ENCODE results near the gene ST8SIA5. TPM values are rescaled to one million over a fixed set of nuclear protein-coding genes. Genes with fewer than 3 reads are reported as not detected.

ST8SIA5 gene
- polyA plus RNA-seq, 1 donor from 2014 or later = 0.93 TPM

DNA sequence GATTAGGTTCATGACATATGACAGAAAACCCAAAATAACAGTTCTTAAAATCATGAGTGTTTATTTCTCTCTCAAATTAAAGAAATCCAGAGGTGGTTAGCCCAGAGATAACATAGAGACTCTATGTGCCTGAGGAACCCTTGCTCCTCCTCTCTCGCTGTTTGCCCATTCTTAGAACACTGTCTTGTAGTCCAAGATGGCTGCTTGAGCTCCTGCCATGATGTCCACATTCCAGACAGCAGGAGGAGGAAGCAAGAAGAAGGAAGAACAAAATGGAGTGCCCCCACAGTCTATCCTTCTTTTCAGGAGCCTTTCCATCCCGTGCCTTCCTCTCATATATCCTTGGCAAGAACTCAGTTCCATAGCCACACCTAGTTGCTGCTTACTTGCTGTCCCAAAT, 13.9 kb upstream of the ST8SIA5 start:
- H3K27me3 ChIP-seq (ENCODE audit: insufficient read depth, low read depth, low read length) = no peaks in the 10 kb centered on the region
- H3F3A ChIP-seq (ENCODE audit: insufficient read depth, low read length, poor library complexity, severe bottlenecking) = no peaks in the 10 kb centered on the region
- H4K20me1 ChIP-seq (ENCODE audit: insufficient read depth) = no peaks in the 10 kb centered on the region
- H3K9me3 ChIP-seq (ENCODE audit: low read length) = no peaks in the 10 kb centered on the region
- H3K36me3 ChIP-seq (ENCODE audit: insufficient read depth, low read length) = no peaks in the 10 kb centered on the region
- no peak overlapping the region for H2AFZ ChIP-seq (ENCODE audit: low read depth, low read length)
- no peaks in the 10 kb centered on the region for H3K9me2 ChIP-seq (ENCODE audit: insufficient read depth, low read length)
- TF ChIP-seq RAD21 (conservative IDR thresholded peaks at IDR 0.05) (no peak), MXI1 (conservative IDR thresholded peaks at IDR 0.05; ENCODE audit: poor library complexity, severe bottlenecking) (no peak), EZH2 (IDR thresholded peaks at IDR 0.05; ENCODE audit: borderline replicate concordance, insufficient read depth, low read length, poor library complexity, severe bottlenecking) (no peak), TAF1 (IDR thresholded peaks at IDR 0.05; ENCODE audit: low read depth) (no peak), EP300 (conservative IDR thresholded peaks at IDR 0.05; ENCODE audit: poor library complexity, severe bottlenecking) (no peak), POLR2AphosphoS5 (IDR thresholded peaks at IDR 0.05) (no peak), SMC3 (conservative IDR thresholded peaks at IDR 0.05; ENCODE audit: poor library complexity) (no peak)
- TF ChIP-seq, protein P1, sequence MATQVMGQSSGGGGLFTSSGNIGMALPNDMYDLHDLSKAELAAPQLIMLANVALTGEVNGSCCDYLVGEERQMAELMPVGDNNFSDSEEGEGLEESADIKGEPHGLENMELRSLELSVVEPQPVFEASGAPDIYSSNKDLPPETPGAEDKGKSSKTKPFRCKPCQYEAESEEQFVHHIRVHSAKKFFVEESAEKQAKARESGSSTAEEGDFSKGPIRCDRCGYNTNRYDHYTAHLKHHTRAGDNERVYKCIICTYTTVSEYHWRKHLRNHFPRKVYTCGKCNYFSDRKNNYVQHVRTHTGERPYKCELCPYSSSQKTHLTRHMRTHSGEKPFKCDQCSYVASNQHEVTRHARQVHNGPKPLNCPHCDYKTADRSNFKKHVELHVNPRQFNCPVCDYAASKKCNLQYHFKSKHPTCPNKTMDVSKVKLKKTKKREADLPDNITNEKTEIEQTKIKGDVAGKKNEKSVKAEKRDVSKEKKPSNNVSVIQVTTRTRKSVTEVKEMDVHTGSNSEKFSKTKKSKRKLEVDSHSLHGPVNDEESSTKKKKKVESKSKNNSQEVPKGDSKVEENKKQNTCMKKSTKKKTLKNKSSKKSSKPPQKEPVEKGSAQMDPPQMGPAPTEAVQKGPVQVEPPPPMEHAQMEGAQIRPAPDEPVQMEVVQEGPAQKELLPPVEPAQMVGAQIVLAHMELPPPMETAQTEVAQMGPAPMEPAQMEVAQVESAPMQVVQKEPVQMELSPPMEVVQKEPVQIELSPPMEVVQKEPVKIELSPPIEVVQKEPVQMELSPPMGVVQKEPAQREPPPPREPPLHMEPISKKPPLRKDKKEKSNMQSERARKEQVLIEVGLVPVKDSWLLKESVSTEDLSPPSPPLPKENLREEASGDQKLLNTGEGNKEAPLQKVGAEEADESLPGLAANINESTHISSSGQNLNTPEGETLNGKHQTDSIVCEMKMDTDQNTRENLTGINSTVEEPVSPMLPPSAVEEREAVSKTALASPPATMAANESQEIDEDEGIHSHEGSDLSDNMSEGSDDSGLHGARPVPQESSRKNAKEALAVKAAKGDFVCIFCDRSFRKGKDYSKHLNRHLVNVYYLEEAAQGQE (IDR thresholded peaks at IDR 0.05; ENCODE audit: borderline replicate concordance) = no peak
- TF ChIP-seq, protein P2, sequence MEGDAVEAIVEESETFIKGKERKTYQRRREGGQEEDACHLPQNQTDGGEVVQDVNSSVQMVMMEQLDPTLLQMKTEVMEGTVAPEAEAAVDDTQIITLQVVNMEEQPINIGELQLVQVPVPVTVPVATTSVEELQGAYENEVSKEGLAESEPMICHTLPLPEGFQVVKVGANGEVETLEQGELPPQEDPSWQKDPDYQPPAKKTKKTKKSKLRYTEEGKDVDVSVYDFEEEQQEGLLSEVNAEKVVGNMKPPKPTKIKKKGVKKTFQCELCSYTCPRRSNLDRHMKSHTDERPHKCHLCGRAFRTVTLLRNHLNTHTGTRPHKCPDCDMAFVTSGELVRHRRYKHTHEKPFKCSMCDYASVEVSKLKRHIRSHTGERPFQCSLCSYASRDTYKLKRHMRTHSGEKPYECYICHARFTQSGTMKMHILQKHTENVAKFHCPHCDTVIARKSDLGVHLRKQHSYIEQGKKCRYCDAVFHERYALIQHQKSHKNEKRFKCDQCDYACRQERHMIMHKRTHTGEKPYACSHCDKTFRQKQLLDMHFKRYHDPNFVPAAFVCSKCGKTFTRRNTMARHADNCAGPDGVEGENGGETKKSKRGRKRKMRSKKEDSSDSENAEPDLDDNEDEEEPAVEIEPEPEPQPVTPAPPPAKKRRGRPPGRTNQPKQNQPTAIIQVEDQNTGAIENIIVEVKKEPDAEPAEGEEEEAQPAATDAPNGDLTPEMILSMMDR (IDR thresholded peaks at IDR 0.05; ENCODE audit: poor library complexity, severe bottlenecking) = no peak
- H3K4me2 ChIP-seq (ENCODE audit: low read length) = no peak overlapping the region
- no peak overlapping the region for H3K4me3 ChIP-seq (ENCODE audit: low read length)
- no peak overlapping the region for H3K9ac ChIP-seq (ENCODE audit: low read length)
- no peak overlapping the region for H3K27ac ChIP-seq (ENCODE audit: low read length)
- H3K79me2 ChIP-seq (replicated peaks; ENCODE audit: insufficient read depth, low read length) = no peaks in the 10 kb centered on the region

DNA sequence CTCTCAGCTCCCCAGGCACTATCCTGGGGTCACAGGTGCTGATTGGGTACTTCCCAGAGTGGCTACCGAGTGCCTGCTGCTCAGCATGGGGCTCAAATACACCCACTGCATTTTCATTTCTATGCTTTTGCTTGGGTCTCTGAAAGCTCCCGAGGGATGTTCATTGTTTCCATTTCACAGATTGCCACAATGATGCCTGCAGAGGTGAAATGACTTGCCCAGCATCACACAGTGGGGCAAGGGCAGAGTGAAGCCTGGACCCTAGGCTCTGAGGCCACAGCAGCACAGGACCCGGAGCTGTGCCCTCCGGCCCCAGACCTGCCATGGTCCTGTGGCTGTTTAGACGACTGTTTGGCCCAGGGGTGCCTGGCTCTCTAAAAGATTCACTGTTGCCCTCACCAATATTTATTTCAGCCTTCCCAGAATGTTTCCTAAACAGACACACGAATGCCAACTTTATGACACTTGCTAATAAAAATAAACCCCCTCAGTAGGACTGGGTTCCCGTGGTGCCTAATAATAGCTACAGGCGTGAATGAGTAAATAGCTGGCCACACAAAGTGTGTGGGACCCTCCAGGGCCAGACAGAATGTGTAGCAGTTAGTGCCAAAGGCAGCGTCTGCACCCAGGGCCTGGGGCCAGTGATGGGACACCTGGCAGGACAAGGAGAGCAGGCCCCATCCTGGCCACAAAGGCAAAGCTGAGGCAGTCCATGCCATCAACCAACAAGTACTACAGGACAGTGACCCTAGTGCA, 11.5 kb upstream of the ST8SIA5 start:
- Histone ChIP-seq H3K4me2 (ENCODE audit: low read length) (no peak overlapping the region), H4K20me1 (ENCODE audit: insufficient read depth) (no peaks in the 10 kb centered on the region), H3K4me3 (ENCODE audit: low read length) (no peak overlapping the region), H3K79me2 (replicated peaks; ENCODE audit: insufficient read depth, low read length) (no peaks in the 10 kb centered on the region), H3K27ac (ENCODE audit: low read length) (no peak overlapping the region), H3F3A (ENCODE audit: insufficient read depth, low read length, poor library complexity, severe bottlenecking) (no peaks in the 10 kb centered on the region), H3K9ac (ENCODE audit: low read length) (no peak overlapping the region), H3K27me3 (ENCODE audit: insufficient read depth, low read depth, low read length) (no peaks in the 10 kb centered on the region), H3K36me3 (ENCODE audit: insufficient read depth, low read length) (no peaks in the 10 kb centered on the region), H3K9me2 (ENCODE audit: insufficient read depth, low read length) (no peaks in the 10 kb centered on the region), H2AFZ (ENCODE audit: low read depth, low read length) (no peak overlapping the region), H3K9me3 (ENCODE audit: low read length) (no peaks in the 10 kb centered on the region)
- TF ChIP-seq POLR2AphosphoS5 (IDR thresholded peaks at IDR 0.05) (no peak), RAD21 (conservative IDR thresholded peaks at IDR 0.05) (no peak), MXI1 (conservative IDR thresholded peaks at IDR 0.05; ENCODE audit: poor library complexity, severe bottlenecking) (no peak), EZH2 (IDR thresholded peaks at IDR 0.05; ENCODE audit: borderline replicate concordance, insufficient read depth, low read length, poor library complexity, severe bottlenecking) (no peak), EP300 (conservative IDR thresholded peaks at IDR 0.05; ENCODE audit: poor library complexity, severe bottlenecking) (no peak), SMC3 (conservative IDR thresholded peaks at IDR 0.05; ENCODE audit: poor library complexity) (no peak), TAF1 (IDR thresholded peaks at IDR 0.05; ENCODE audit: low read depth) (no peak)
- TF ChIP-seq, protein P1 (IDR thresholded peaks at IDR 0.05; ENCODE audit: borderline replicate concordance) = no peak
- TF ChIP-seq, protein P2 (IDR thresholded peaks at IDR 0.05; ENCODE audit: poor library complexity, severe bottlenecking) = no peak

Measured in neural cell (in vitro differentiated cells).